CD14-positive monocyte (primary cell): Measurements from ENCODE around the gene MROH2B. TPM values are rescaled to one million over a fixed set of nuclear protein-coding genes. Genes with fewer than 3 reads are reported as not detected.

ENCODE experiments used
- DNase-seq, 3 donors: peaks; one replicate each; pipeline ENCODE4 v3.0.0-alpha.2; 2011 to 2022
- H2AFZ ChIP-seq: 2 replicates; pipeline ENCODE4 v1.6.0; 2012; ENCODE audit warnings: mild to moderate bottlenecking, low read depth, low read length, inconsistent platforms; ENCODE audit not compliant: insufficient read depth, poor library complexity, severe bottlenecking
- H3K27ac ChIP-seq, 2 donors: 1 replicate in 1 of 2; 2 replicates in 1 of 2; pipeline ENCODE4 v1.5.1; 2012 to 2013; ENCODE audit warnings: low read length in 2 of 2, control low read depth in 1 of 2, inconsistent platforms in 1 of 2, low read depth in 1 of 2, mild to moderate bottlenecking in 1 of 2
- H3K27me3 ChIP-seq, 2 donors: one replicate each; pipeline versions ENCODE4 v1.6.0 to v1.6.1; 2011 to 2013; ENCODE audit warnings: low read length in 2 of 2; ENCODE audit not compliant: control insufficient read depth in 2 of 2, insufficient read depth in 2 of 2
- H3K36me3 ChIP-seq, 2 donors: replicated peaks in 1 of 2; 1 replicate in 1 of 2; 2 replicates in 1 of 2; pipeline versions ENCODE4 v1.5.1 to v1.6.1; 2012 to 2013; ENCODE audit warnings: low read length in 2 of 2, control low read depth in 1 of 2, inconsistent platforms in 1 of 2, mild to moderate bottlenecking in 1 of 2; ENCODE audit not compliant: insufficient read depth in 2 of 2, control insufficient read depth in 1 of 2
- H3K4me1 ChIP-seq, 2 donors: 1 replicate in 1 of 2; 2 replicates in 1 of 2; pipeline versions ENCODE4 v1.5.1 to v1.6.1; 2012 to 2013; ENCODE audit warnings: low read length in 2 of 2, control low read depth in 1 of 2, inconsistent platforms in 1 of 2, mild to moderate bottlenecking in 1 of 2, moderate library complexity in 1 of 2; ENCODE audit not compliant: insufficient read depth in 2 of 2, control insufficient read depth in 1 of 2
- H3K4me2 ChIP-seq: replicated peaks from 2 replicates; pipeline ENCODE3; 2012; ENCODE audit warnings: low read length, moderate library complexity, mild to moderate bottlenecking; ENCODE audit not compliant: poor library complexity, severe bottlenecking; ENCODE audit errors: extremely low read depth
- H3K4me3 ChIP-seq, 3 experiments: fragments of 200-600 bp in 1 of 3; sonication (generic) in 1 of 3; replicated peaks in 1 of 3; 1 replicate in 2 of 3; 2 replicates in 1 of 3; pipeline ENCODE4 v1.5.1; 2011 to 2013; ENCODE audit warnings: low read length in 3 of 3, mild to moderate bottlenecking in 3 of 3, control low read depth in 2 of 3, low read depth in 2 of 3, inconsistent platforms in 1 of 3, moderate library complexity in 1 of 3
- H3K79me2 ChIP-seq: 2 replicates; pipeline ENCODE4 v1.6.0; 2012; ENCODE audit warnings: mild to moderate bottlenecking, control low read depth, inconsistent platforms, low read length, moderate library complexity; ENCODE audit not compliant: insufficient read depth
- H3K9ac ChIP-seq: 2 replicates; pipeline ENCODE4 v1.6.0; 2017; ENCODE audit warnings: low read length, mild to moderate bottlenecking; ENCODE audit not compliant: insufficient read depth, poor library complexity, severe bottlenecking
- H3K9me3 ChIP-seq, 2 donors: replicated peaks in 1 of 2; 1 replicate in 1 of 2; 2 replicates in 1 of 2; pipeline versions ENCODE4 v1.5.1 to v1.6.1; 2012 to 2013; ENCODE audit warnings: low read length in 2 of 2, control low read depth in 1 of 2; ENCODE audit not compliant: control insufficient read depth in 1 of 2, insufficient read depth in 1 of 2
- H4K20me1 ChIP-seq: 2 replicates; pipeline ENCODE4 v1.6.0; 2012; ENCODE audit warnings: mild to moderate bottlenecking, low read length, control low read depth, moderate library complexity; ENCODE audit not compliant: insufficient read depth
- H3K27ac Mint-ChIP-seq, 7 donors: one replicate each; pipeline ENCODE4 v1.8.0; 2020; ENCODE audit warnings: mild to moderate bottlenecking in 7 of 7, mixed read lengths in 7 of 7, moderate library complexity in 6 of 7, inconsistent platforms in 2 of 7
- H3K27me3 Mint-ChIP-seq, 3 donors: one replicate each; pipeline ENCODE4 v1.8.0; 2021 to 2022; ENCODE audit warnings: low read depth in 3 of 3, mild to moderate bottlenecking in 3 of 3, mixed read lengths in 3 of 3, moderate library complexity in 3 of 3, inconsistent platforms in 1 of 3
- H3K36me3 Mint-ChIP-seq, 2 donors: one replicate each; pipeline ENCODE4 v1.8.0; 2020; ENCODE audit warnings: mixed read lengths in 2 of 2, inconsistent platforms in 1 of 2, mild to moderate bottlenecking in 1 of 2
- H3K4me1 Mint-ChIP-seq: one replicate; pipeline ENCODE4 v1.8.0; 2020; ENCODE audit warnings: mild to moderate bottlenecking, mixed read lengths
- H3K4me3 Mint-ChIP-seq, 2 donors: one replicate each; pipeline ENCODE4 v1.8.0; 2020; ENCODE audit warnings: mild to moderate bottlenecking in 2 of 2, mixed read lengths in 2 of 2, moderate library complexity in 1 of 2
- H3K9me3 Mint-ChIP-seq, 7 donors: one replicate each; pipeline ENCODE4 v1.8.0; 2020 to 2022; ENCODE audit warnings: mixed read lengths in 7 of 7, mild to moderate bottlenecking in 6 of 7, moderate library complexity in 6 of 7, inconsistent platforms in 2 of 7
- CTCF ChIP-seq: fragments of 200-600 bp; IDR thresholded peaks from one replicate; pipeline ENCODE4 v1.8.0; 2022; ENCODE audit warnings: antibody characterized with exemption, mild to moderate bottlenecking
- WGBS: methylation state at CpG from one replicate; pipeline ENCODE4 v1.1.5; 2013; ENCODE audit warnings: missing lambda C conversion rate; ENCODE audit not compliant: insufficient coverage; 5-methylcytosine and 5-hydroxymethylcytosine counted together
- intact Hi-C, 2 donors: fragments of 100-400 bp; cut with micrococcal nuclease; formaldehyde crosslinking; loops; one replicate each; pipeline versions ENCODE4 v1.15.0 to v1.15.1; 2023
- polyA plus RNA-seq, 3 donors: library from polyadenylated mRNA; depleted of rRNA in 1 of 3; unstranded in 2 of 3; stranded (reverse) in 1 of 3; fragments of 300-500 nt in 2 of 3; fragments of >200 nt in 1 of 3; fragmentation: Illumina TruSeq in 2 of 3; gene quantifications; 1 replicate in 2 of 3; 2 replicates in 1 of 3; pipeline ENCODE4 v1.2.3, GENCODE V29; 2012 to 2021

MROH2B gene
- polyA plus RNA-seq, 3 donors: not detected

GRCh38 chr5:41118177-41118576, 47.0 kb upstream of the MROH2B start:
- peaks cover 0 to 5% (median 2%) of the 10 kb centered on the region in 3 donors for H3K27me3 Mint-ChIP-seq
- H3K4me1 Mint-ChIP-seq: no peaks in the 10 kb centered on the region
- Histone ChIP-seq H3K27me3 (no peaks in the 10 kb centered on the region), H3K27ac (no peak overlapping the region), H3K9me3 (peaks cover 9 to 12% of the 10 kb centered on the region in 2 donors), H3K4me2 (no peak overlapping the region), H3K4me1 (no peaks in the 10 kb centered on the region), H3K4me3 (no peak overlapping the region), H2AFZ (no peak overlapping the region), H3K9ac (no peak overlapping the region), H3K36me3 (no peaks in the 10 kb centered on the region), H3K79me2 (no peaks in the 10 kb centered on the region), H4K20me1 (no peaks in the 10 kb centered on the region)
- DNase-seq: no peak
- TF ChIP-seq CTCF: no peak
- H3K36me3 Mint-ChIP-seq: no peaks in the 10 kb centered on the region
- intact Hi-C loops: no loop called here
- no peak overlapping the region for H3K27ac Mint-ChIP-seq
- H3K4me3 Mint-ChIP-seq: no peak overlapping the region
- no CpG with 5 or more reads among the region's 3 CpGs for WGBS
- peaks cover 2 to 21% (median 9%) of the 10 kb centered on the region in 7 donors for H3K9me3 Mint-ChIP-seq

GRCh38 chr5:41115281-41115680, 44.1 kb upstream of the MROH2B start:
- no peak overlapping the region for H3K4me2 ChIP-seq
- no peak overlapping the region for H3K27ac ChIP-seq
- H3K4me3 ChIP-seq: no peak overlapping the region
- H3K79me2 ChIP-seq: no peaks in the 10 kb centered on the region
- no peak overlapping the region for H2AFZ ChIP-seq
- no peak overlapping the region for H3K27ac Mint-ChIP-seq
- no peak overlapping the region for H3K4me3 Mint-ChIP-seq
- no peaks in the 10 kb centered on the region for H4K20me1 ChIP-seq
- intact Hi-C loops: no loop called here
- no peak overlapping the region for H3K9ac ChIP-seq
- no peaks in the 10 kb centered on the region for H3K36me3 ChIP-seq
- no peak for DNase-seq
- H3K36me3 Mint-ChIP-seq: no peaks in the 10 kb centered on the region
- peaks cover 0 to 3% (median 2%) of the 10 kb centered on the region in 3 donors for H3K27me3 Mint-ChIP-seq
- H3K9me3 ChIP-seq: peaks cover 0 to 2% of the 10 kb centered on the region in 2 donors
- H3K9me3 Mint-ChIP-seq: peaks cover 0 to 11% (median 2%) of the 10 kb centered on the region in 7 donors
- no peaks in the 10 kb centered on the region for H3K4me1 ChIP-seq
- WGBS: no CpG with 5 or more reads among the region's 2 CpGs
- TF ChIP-seq CTCF: no peak
- no peaks in the 10 kb centered on the region for H3K4me1 Mint-ChIP-seq
- H3K27me3 ChIP-seq: no peaks in the 10 kb centered on the region
